ENCODE data around the gene PROM2. TPM values are rescaled to one million over a fixed set of nuclear protein-coding genes. Genes with fewer than 3 reads are reported as not detected.
"Not testable (repeated sequence)": the region's sequence is repeated elsewhere in the genome, so short reads cannot be mapped to it uniquely, and the experiment has no call there.

Gene PROM2
- total and polyA plus RNA-seq, 10 of the 15 experiments (the other 5 are each of a cell fraction or from before 2014, with no cell fraction given), result 0.01 to 0.04 TPM; not detected in 8

- intact Hi-C loops (cut with micrococcal nuclease; ENCODE audit: unreplicated experiment) (no loop called here), in situ Hi-C loops (cut with MboI) (no loop called here)
- no peak for DNase-seq (ENCODE audit: low read depth, low spot score)
- POLR2A ChIA-PET, result no interaction called here
- no peaks in the 10 kb centered on the region for H3K79me2 ChIP-seq (ENCODE audit: control insufficient read depth, insufficient read depth, low read length)
- no peaks in the 10 kb centered on the region for H4K20me1 ChIP-seq (ENCODE audit: control insufficient read depth, insufficient read depth)
- no peak overlapping the region for H2AFZ ChIP-seq (ENCODE audit: control insufficient read depth, low read depth, low read length)
- H3K36me3 ChIP-seq (ENCODE audit: control insufficient read depth in 2 of 2, insufficient read depth in 2 of 2, low read length in 1 of 2), result no peaks in the 10 kb centered on the region
- no peaks in the 10 kb centered on the region for H3K27me3 ChIP-seq (replicated peaks in 1 of 2; ENCODE audit: control insufficient read depth in 2 of 2, insufficient read depth in 2 of 2, low read length in 1 of 2)
- no TSS peak for BruUV-seq (replicated peaks)
- H3K9ac ChIP-seq (ENCODE audit: control insufficient read depth, insufficient read depth, low read length), result no peak overlapping the region
- peaks cover 2% of the 10 kb centered on the region; the same call in 1 of the 3 replicates for H3K9me3 ChIP-seq (replicated peaks; ENCODE audit: control insufficient read depth, insufficient read depth, low read length)
- TF ChIP-seq FOXK2 (IDR thresholded peaks at IDR 0.05), result no peak
- TF ChIP-seq SMAD5 (IDR thresholded peaks at IDR 0.05; ENCODE audit: low read depth), result no peak
- TF ChIP-seq TCF3 (IDR thresholded peaks at IDR 0.05; ENCODE audit: borderline replicate concordance, insufficient read depth, low read depth, low read length), result no peak
- TF ChIP-seq SUZ12 (IDR thresholded peaks at IDR 0.05; ENCODE audit: unreplicated experiment), result no peak
- TF ChIP-seq IKZF2 (IDR thresholded peaks at IDR 0.05), result no peak
- no peak for TF ChIP-seq TAF1 (IDR thresholded peaks at IDR 0.05; ENCODE audit: borderline replicate concordance, low read depth, low read length)
- TF ChIP-seq CHD1 (IDR thresholded peaks at IDR 0.05; ENCODE audit: low read depth, low read length), result no peak
- no peak for TF ChIP-seq BMI1 (IDR thresholded peaks at IDR 0.05; ENCODE audit: borderline replicate concordance)
- TF ChIP-seq RAD21 (IDR thresholded peaks at IDR 0.05; ENCODE audit: insufficient read depth, low read depth, low read length), result no peak
- no peak for TF ChIP-seq HSF1 (IDR thresholded peaks at IDR 0.05; ENCODE audit: low read depth, low read length)
- TF ChIP-seq IRF4 (IDR thresholded peaks at IDR 0.05; ENCODE audit: low read depth, low read length), result no peak
- TF ChIP-seq SUPT20H (IDR thresholded peaks at IDR 0.05; ENCODE audit: borderline replicate concordance, control insufficient read depth, low read depth, low read length), result no peak
- TF ChIP-seq RELB (IDR thresholded peaks at IDR 0.05; ENCODE audit: low read depth), result no peak
- TF ChIP-seq GATAD2B (conservative IDR thresholded peaks at IDR 0.05; ENCODE audit: low read depth), result no peak
- TF ChIP-seq SIX5 (IDR thresholded peaks at IDR 0.05; ENCODE audit: low read depth, low read length, severe bottlenecking), result no peak
- no peak for TF ChIP-seq BCL11A (IDR thresholded peaks at IDR 0.05; ENCODE audit: low read depth, low read length)
- TF ChIP-seq BRCA1 (IDR thresholded peaks at IDR 0.05; ENCODE audit: low read depth, low read length), result no peak
- H3K4me2 ChIP-seq (ENCODE audit: control insufficient read depth, insufficient read depth), result no peak overlapping the region
- 11% methylated on average over 5 of the region's 5 CpGs for WGBS (ENCODE audit: insufficient coverage, insufficient replicate concordance, low lambda C conversion rate, missing lambda C conversion rate)
- SMC1A ChIA-PET (ENCODE audit: uncharacterized antibody, unreplicated experiment), result no interaction called here
- no peak overlapping the region for H3K27ac ChIP-seq (ENCODE audit: control insufficient read depth, insufficient read depth)
- RAD21 ChIA-PET (ENCODE audit: unreplicated experiment), result interaction anchor here (0.7 kb wide), 1 partner anchor 10 kb away, joined by 3 read pairs; no protein-coding TSS in a partner anchor
- no peak overlapping the region for H3K4me3 ChIP-seq
- CTCF ChIA-PET, result interaction anchor here (3.3 kb wide), 1 partner anchor 9 kb away, joined by 10 read pairs; no protein-coding TSS in a partner anchor
- H3K4me1 ChIP-seq (ENCODE audit: control insufficient read depth, insufficient read depth, low read length), result no peaks in the 10 kb centered on the region
- no peak for ATAC-seq
- FAIRE-seq, result no peak
These were observed 33.7 kb upstream of the PROM2 start for GRCh38 chr2:95240556-95240955.

GRCh38 chr2:95242084-95242483, 32.2 kb upstream of the PROM2 start:
- WGBS (ENCODE audit: insufficient coverage, insufficient replicate concordance, low lambda C conversion rate, missing lambda C conversion rate), result 71% methylated on average over 1 of the region's 1 CpG
- not testable (repeated sequence) for BruUV-seq (replicated peaks)
- CTCF ChIA-PET, result interaction anchor here (3.3 kb wide), 1 partner anchor 10 kb away, joined by 10 read pairs; no protein-coding TSS in a partner anchor

More at GRCh38 chr2:95242084-95242483, 32.2 kb upstream of the PROM2 start:
- H3K79me2 ChIP-seq (ENCODE audit: control insufficient read depth, insufficient read depth, low read length); H3K4me3 ChIP-seq; H3K27me3 ChIP-seq (replicated peaks in 1 of 2; ENCODE audit: control insufficient read depth in 2 of 2, insufficient read depth in 2 of 2, low read length in 1 of 2); FAIRE-seq; intact Hi-C loops (cut with micrococcal nuclease; ENCODE audit: unreplicated experiment); H3K9me3 ChIP-seq (replicated peaks; ENCODE audit: control insufficient read depth, insufficient read depth, low read length); SMC1A ChIA-PET (ENCODE audit: uncharacterized antibody, unreplicated experiment); H2AFZ ChIP-seq (ENCODE audit: control insufficient read depth, low read depth, low read length); H3K36me3 ChIP-seq (ENCODE audit: control insufficient read depth in 2 of 2, insufficient read depth in 2 of 2, low read length in 1 of 2); H4K20me1 ChIP-seq (ENCODE audit: control insufficient read depth, insufficient read depth); ATAC-seq; DNase-seq (ENCODE audit: low read depth, low spot score); H3K27ac ChIP-seq (ENCODE audit: control insufficient read depth, insufficient read depth); POLR2A ChIA-PET; H3K4me1 ChIP-seq (ENCODE audit: control insufficient read depth, insufficient read depth, low read length); H3K9ac ChIP-seq (ENCODE audit: control insufficient read depth, insufficient read depth, low read length); RAD21 ChIA-PET (ENCODE audit: unreplicated experiment); in situ Hi-C loops (cut with MboI); H3K4me2 ChIP-seq (ENCODE audit: control insufficient read depth, insufficient read depth): not testable (repeated sequence)
